Stimulated activated naive CD4-positive, alpha-beta T cell (primary cell): ENCODE measurements around the gene LRRC8E.
"Not testable (repeated sequence)": the region's sequence is repeated elsewhere in the genome, so short reads cannot be mapped to it uniquely, and the experiment has no call there.

Experiments
- DNase-seq, 6 experiments: peaks; one replicate each; lab custom pipeline; 2025; lab: John Stamatoyannopoulos, UW

Gene LRRC8E

DNA sequence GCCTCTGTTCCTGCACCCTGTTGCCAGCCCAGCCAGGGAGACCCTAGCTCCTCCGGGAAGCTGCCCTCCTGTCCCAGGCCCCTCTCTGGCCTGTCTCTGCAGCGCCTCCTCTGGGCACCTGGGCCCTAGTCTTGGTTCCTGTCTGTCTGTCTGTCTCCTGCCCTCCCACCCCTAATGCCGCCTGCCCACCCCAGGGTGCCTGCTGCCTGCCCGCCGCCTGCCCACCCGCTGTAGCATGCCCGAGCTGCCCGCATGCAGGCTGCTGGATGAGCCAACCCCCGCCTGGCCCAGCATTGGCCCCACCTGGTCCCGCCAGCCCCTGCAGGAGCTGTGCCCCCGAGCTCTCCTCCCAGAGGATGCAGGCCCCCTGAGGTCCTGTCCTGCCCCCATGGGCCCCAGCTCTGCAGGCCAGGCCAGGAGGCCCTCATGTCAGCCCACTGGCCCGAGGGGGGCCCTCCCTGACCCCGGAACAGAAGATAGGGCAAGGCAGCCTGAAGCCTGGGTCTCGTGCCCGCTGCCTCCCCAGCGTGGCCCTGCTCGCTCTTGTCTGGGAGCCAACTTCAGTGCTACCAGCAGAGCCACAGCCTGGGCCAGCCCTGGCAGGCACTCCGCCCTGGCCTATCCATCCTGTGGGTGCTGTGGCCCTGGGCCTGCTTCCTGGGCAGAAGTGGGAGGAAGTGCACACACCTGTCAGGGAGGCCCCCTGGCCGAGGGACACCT lies 20.6 kb downstream of the LRRC8E start:
- no peak for DNase-seq

DNA sequence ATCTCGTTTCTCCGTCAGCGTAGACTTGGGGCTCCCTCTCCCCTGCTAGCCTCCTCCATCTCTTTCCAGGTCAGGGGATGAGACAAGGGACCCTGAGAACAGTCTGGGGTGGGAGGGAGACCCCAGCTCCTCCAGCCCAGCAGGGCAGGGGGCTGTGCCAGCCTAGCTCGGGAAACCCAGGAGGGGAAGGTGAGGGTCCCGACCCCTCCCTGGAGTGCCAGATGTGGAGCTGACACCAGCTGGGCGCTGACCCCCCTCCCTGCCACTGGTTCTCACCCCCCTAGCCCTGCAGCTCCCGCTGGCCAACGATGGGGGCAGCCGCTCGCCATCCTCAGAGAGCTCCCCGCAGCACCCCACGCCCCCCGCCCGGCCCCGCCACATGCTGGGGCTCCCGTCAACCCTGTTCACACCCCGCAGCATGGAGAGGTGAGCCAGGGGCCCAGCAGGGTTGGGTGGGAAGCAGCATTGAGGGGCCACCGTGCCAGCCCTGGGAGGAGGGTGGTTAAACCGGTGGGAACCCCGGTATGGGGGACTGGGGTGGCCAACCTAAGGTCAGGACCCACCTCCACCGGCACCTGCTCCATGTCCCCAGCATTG lies 21.3 kb downstream of the LRRC8E start:
- DNase-seq = no peak

DNA sequence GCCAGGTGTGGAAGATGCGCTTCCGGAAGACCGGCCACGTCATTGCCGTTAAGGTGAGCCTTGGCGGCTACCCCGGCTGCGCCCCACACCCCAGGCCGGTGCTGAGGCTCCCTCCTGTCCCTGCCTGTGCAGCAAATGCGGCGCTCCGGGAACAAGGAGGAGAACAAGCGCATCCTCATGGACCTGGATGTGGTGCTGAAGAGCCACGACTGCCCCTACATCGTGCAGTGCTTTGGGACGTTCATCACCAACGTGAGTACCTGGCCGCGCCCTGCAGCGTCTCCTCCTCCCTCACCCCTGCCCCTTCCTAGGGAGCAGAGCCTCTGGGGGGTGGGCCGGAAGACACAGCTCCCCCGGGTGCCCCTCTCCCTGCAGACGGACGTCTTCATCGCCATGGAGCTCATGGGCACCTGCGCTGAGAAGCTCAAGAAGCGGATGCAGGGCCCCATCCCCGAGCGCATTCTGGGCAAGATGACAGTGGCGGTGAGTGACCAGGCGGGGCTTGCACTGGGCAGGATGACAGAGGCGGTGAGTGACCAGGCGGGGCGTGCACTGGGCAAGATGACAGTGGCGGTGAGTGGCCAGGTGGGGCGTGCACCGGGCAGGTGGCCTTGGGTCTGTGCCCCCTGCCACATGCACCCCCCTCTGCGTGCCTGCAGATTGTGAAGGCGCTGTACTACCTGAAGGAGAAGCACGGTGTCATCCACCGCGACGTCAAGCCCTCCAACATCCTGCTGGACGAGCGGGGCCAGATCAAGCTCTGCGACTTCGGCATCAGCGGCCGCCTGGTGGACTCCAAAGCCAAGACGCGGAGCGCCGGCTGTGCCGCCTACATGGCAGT lies 22.2 kb downstream of the LRRC8E start:
- DNase-seq = no peak

DNA sequence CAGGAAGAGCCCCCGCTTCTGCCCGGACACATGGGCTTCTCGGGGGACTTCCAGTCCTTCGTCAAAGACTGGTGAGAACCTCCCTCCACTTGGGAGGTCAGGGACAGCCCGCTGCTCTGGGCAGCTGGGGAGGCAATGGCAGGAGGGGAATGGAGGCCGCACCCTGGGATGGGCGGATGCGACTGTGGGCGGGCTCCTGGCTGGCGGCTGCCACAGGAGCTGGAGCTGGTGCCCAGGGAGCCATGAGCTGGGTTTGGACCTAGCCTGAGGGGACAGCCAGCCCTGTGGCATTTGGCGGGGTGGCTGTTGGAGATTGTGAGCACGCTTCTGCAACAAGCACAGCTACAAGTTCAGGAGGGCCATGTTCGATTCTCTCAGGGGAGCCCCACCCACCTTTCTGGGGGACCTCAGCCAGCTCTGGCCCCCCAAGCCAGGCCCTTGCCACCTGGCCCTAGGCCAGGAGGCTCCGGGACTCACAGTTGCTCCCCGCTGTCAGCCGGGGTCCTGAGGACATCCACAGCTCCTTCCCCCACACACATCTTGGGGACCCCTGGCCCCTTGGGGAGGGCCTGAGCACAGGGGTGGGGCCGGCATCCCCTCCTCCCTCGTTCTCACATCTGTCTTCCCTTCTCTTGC lies 23.3 kb downstream of the LRRC8E start:
- no peak for DNase-seq

DNA sequence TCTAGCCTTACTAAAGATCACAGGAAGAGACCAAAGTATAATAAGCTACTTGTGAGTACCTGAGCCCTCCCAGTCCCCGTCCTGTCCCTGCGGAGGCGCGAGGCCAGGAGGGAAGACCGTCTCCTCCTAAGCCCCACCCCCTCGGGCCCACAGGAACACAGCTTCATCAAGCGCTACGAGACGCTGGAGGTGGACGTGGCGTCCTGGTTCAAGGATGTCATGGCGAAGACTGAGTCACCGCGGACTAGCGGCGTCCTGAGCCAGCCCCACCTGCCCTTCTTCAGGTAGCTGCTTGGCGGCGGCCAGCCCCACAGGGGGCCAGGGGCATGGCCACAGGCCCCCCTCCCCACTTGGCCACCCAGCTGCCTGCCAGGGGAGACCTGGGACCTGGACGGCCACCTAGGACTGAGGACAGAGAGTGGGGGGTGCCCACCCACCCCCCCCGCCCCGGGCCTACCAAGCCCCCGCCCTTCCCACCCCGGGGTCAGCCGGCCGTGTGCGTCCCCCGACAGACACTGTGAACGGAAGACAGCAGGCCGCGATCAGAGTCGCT lies 23.9 kb downstream of the LRRC8E start:
- no peak for DNase-seq

DNA sequence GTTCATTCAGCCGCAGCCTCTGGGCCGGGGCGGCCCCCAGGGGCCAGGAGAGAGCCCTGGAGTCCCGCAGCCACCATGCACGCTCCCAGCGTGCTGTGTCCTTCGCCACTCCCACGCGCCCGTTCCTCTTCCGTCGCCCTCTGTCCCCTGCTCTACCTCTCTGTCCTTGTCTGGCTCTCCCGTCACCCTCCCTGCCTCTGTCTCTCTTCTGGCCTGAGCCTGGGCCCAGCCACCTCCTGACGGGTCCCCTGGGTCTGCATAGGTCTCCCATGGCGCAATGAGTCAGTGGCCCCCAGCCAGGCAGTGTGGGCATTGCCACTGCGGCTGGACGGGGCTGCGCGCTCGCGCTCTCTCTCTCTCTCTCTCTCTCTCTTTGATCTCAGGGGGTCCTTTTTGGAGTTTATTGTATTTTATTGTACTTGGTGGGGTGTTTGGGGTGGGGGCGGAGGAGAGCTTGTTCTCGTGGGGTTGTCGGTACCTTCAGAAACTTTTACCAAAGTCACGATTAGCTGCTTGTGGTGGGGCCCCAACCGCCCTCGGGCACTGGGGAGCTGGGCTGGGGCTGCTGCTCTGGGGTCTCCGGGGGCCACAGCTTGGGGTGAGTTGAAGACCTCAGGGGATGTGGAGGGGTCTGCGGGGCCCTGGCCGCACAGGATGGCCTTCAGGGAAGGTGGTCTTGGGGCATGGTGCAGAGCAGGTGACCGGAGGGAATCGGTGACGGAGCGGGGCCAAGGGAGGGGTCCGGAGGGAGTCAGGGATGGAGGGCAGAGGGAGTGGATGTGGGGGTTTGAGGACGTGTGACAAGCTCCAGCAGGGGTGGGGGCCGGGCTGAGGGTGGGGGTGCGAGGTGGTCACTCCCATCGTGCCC lies 24.6 kb downstream of the LRRC8E start:
- no peak for DNase-seq

DNA sequence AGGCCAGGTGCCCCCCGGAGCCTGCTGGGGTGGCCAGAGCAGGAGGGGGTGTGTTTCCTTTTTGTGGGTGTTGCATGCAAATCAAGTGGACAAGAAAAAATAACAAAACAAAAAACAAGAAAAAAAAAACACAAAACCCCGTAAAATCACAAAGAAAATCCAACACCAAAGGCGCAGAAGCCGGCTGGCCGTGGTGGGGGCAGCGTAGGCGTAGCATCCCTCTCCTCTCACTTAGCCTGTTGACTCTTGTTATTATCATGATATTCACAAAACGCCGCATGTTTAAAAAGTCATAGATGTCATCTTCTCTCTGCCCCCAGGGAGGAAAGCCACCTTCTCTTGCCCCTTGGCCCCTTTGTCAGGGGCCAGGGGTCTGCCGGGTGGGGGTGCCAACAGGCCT lies 25.3 kb downstream of the LRRC8E start:
- DNase-seq = no peak

DNA sequence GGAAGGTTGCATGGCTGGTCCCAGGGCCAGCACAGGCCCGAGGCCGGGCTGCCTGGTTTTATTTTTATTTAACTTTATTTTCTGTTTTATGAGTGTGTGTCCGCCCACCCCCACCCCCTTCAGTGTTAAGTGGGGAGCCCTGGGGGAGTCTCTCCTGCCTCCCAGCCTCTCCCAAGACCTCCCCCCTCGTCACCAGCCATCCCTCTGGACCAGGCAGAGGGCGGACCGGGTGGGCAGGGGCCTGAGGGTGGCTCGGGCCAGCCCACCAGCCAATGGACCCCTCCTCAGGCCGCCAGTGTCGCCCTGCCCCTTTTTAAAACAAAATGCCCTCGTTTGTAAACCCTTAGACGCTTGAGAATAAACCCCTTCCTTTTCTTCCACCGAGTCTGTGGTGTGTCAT lies 25.8 kb downstream of the LRRC8E start:
- no peak for DNase-seq

DNA sequence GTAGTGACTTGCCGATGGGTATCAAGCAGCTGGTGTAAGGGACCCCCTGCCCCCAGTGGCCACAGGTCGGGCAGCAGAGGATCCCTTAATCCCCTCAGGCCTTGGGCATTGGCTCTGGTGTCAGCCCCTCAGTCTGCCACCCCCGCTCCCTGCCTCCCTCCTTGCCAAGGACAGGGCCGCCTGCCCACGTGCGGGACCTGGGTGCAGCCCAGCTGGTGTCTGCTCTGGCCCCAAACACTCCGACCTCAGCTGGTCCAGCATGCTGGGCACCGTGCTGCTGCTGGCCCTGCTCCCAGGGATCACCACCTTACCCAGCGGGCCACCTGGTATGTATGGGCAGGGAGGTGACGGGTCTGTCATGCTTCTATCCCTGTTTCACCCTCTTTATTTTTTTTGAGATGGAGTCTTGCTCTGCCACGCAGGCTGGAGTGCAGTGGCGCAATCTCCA lies 26.3 kb downstream of the LRRC8E start, which contains the start of gene TGFBR3L:
Gene TGFBR3L, plus strand, starts transcription at position 233 of the 448 bp plus-strand sequence.
- DNase-seq = no peak

DNA sequence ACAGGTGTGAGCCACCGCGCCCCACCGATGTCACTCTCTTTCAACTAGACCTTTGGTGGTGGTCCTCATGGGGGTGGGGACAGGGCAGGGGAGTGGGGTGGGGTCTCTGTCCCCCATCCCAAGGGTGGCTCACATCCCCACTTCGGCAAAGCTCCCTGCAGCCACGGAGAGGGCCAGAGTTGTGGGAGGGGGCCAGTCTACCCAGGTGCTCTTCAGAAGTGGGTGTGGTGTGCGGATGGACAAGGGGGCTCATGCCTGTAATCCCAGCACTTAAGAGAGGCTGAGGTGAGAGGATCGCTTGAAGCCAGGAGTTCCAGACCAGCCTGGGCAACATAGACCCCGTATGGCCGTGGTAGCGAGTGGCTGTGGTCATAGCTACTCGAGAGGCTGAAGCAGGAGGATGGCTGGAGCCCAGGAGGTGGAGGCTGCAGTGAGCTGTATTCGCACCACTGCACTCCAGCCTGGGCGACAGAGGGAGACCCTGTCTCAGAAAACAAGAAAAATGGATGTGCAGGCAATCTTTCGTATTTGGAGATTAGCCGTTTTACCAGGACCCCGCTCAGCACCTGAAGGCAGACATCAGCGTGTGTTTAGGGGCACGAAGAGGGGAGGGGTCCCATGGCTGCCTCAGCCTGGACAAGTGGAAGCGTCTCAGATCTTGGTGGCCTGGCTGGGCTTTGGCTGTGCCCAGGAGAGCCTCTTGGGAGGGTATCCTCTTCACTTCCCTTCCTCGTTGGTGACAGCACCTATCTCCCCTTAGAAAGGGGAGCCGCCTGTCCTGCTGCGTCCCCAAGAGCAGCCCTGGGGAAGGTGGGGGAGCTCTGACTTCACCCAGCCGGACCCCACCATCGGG lies 27.2 kb downstream of the LRRC8E start:
- peak in 1 of 6 experiments; percentile 34 for DNase-seq

DNA sequence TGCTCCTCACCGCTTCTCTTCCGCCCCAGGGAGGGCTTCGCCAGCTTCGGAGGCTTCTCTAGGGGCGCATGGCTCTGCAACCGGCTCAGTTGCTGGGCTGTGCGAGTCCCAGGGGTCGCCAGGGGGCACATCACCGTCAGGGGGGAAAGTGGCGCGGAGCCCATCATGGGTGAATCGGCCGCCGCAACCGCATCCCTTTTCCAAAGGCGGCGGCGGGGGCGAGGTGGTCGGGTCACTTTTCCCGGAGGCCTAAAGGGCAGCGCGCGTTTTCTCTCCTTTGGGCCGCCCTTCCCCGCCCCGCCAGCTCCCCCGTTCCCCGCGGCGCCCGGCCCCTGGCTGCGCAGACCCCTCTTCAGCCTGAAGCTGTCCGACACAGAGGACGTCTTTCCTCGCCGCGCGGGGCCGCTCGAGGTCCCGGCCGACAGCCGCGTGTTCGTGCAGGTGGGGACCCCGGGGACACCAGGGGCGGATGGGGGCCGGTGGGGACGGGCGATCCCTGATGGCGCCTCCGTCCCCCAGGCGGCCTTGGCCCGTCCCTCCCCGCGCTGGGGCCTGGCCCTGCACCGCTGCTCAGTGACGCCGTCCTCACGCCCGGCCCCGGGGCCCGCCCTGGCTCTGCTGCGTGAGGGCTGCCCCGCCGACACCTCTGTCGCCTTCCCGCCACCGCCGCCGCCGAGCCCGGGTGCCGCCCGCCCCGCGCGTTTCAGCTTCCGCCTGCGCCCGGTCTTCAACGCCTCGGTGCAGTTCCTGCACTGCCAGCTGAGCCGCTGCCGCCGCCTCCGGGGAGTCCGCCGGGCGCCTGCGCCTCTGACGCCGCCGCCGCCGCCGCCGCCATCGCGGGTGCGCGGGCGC lies 28.0 kb downstream of the LRRC8E start:
- peak; percentile 20 to 50 (median 36) for DNase-seq

DNA sequence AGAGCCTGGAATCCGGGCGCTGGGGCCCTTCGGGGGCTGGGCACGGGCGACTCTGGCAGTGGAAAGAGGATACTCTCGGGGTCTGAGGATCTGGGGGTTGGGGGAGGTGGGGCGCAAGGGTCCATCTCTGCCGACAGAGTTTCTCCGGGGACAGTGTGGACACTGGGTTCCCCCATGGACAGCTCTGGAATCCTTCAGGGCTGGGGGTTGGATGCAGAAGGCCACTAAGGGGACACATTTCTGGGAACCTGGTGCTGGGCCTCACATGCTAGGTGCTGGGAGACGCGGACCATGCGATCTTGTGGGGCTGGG lies 28.6 kb downstream of the LRRC8E start:
- peak in 1 of 6 experiments; percentile 44 for DNase-seq

DNA sequence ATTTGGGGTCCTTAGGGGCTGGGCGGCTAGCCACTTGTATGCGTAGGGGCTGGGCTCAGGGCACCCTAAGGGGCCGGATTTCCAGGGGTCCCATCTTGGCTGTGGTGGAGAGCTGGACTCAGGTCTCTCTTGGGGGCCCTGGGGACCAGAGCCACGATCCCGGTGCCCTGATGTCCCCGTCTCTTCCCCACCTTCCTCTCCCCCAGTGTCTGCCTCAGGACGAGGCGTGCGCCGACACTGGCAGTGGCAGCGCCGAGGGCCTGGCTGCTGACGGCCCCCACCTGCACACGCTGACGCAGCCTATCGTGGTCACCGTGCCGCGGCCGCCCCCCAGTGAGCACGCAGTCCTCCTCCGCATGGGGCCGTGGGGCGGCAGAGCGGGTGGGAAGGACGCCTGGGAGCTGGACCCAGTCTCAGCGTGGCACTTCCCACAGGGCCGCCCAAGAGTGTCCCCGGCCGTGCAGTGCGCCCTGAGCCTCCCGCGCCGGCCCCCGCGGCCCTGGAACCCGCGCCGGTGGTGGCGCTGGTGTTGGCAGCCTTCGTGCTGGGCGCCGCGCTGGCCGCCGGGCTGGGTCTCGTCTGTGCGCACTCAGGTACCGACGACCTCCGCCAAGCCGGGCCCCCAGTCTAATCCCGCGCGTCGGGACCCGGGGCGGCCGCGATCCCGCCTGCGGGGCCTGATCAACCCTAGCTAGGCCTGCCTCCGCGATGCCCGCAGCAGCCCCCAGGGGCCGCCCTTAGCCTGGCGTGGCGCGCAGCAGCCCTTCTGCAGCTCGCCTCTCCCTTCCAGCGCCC lies 29.2 kb downstream of the LRRC8E start:
- DNase-seq = peak in 5 of 6 experiments; percentile 9 to 42 (median 41)

DNA sequence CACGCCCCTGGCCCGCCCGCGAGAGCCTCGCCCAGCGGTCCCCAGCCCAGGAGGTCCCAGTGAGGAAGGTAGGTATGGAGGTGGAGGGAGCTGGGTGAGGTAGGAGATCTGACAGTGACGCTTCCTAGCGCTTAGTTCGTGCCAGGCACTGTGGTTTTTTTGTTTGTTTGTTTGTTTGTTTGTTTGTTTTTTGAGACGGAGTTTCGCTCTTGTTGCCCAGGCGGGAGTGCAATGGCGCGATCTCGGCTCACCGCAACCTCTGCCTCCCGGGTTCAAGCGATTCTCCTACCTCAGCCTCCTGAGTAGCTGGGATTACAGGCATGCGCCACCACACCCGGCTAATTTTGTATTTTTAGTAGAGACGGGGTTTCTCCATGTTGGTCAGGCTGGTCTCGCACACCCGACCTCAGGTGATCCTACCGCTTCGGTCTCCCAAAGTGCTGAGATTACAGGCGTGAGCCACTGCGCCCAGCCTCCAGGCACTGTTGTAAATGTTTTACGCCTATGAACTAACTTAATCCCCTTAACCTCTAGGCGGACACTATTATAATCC lies 29.8 kb downstream of the LRRC8E start:
- not testable (repeated sequence) for DNase-seq

DNA sequence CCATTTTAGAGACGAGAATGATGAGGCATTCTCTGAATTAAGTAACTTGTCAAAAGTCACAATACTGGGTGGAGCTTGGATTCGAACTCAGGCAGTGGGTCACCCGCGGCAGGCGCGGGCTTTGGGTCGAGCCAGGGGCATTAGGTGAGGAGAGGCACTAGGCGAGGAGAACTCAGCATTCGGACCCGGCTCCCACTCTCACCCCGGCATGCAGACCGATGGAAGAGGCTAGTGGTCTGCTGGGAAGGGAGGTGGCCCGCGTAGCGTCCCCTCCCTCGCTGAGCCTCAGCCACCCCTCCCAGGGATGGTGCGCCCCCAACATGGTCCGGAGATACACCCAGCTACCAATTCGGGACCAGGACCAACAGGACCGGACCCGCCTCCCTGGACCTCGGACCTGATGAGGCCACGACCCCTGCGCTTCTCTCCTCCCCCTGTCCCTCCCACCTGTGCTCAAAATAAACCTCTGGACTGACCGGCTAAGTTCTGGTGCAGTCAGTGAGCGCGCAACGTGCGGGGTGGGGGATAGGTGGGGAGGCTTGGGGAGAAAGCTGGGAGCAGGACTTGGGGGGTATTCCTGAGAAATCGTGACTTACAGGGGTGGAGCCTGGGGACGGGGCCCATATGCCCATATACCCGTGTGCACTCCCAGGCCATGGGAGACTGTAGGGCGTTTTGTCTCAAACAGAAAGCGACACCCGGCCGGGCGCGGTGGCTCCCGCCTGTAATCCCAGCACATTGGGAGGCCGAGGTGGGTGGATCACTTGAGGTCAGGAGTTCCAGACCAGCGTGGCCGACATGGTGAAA lies 30.5 kb downstream of the LRRC8E start:
- no peak for DNase-seq

DNA sequence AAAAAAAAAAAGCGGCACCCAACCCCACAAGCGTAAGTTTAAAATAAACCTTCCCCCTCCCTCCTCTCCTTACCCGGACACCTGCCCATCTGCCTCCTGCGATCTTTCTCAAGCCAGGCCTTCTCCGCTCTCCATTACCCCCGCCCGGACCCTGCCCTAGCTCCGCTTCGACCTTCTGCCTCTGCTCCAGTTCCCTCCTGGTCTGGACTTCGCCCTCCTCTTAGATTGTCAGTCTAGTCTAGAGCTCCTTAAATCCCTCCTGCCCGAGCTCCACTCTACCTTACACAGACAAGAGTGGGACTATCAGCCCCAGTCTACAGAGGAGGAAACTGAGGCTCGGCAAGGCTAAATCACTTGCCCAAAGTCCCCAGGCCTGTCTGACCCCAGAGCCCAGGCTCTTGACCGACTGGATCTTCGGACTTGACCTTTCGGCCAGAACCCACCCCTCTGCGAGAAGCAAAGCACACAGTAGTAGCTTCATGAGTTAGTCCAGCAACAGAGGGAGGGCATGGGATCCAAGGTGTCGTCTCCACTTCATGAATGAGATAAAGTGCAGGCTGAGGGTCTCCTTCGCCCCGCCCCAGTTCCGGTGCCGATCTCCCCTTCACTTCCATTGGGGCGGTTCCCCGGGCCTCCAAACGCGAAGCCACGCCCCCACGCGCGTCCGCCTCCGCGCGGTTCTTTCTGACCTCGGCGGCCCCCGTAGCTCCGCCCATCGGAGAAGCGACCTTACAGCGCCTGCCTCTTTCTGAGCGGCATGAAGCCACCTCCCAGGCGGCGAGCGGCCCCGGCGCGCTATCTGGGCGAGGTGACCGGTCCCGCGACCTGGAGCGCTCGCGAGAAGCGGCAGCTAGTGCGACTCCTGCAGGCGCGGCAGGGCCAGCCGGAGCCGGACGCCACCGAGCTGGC lies 31.6 kb downstream of the LRRC8E start, which contains the start of gene SNAPC2:
Gene SNAPC2, plus strand, starts transcription at position 729 of the 909 bp plus-strand sequence. Its CDS starts 29 bp downstream, at position 758.
- peak; percentile 93 to 100 (median 97) for DNase-seq
